ENCODE data around the gene CLPTM1. TPM values are rescaled to one million over a fixed set of nuclear protein-coding genes. Genes with fewer than 3 reads are reported as not detected.

Gene CLPTM1
- total RNA-seq, 1 experiment from 2014 or later, result 82.0 TPM

- Histone ChIP-seq H4K5ac (ENCODE audit: insufficient read length, low read depth, low read length) (no peak overlapping the region), H2BK20ac (ENCODE audit: low read depth, low read length, poor library complexity, severe bottlenecking) (no peak overlapping the region), H4K8ac (replicated peaks; ENCODE audit: insufficient read length, low read depth, low read length) (no peak overlapping the region), H3K4me2 (ENCODE audit: insufficient read depth, insufficient read length, low read length) (no peak overlapping the region), H3K18ac (ENCODE audit: insufficient read length, low read depth, low read length) (no peak overlapping the region), H3K9me3 (ENCODE audit: control insufficient read depth, low read depth, low read length) (no peaks in the 10 kb centered on the region), H3K79me2 (ENCODE audit: insufficient read depth, low read length) (no peaks in the 10 kb centered on the region), H3K4ac (ENCODE audit: low read depth, low read length) (no peak overlapping the region), H3K4me1 (ENCODE audit: insufficient read depth, low read length) (no peaks in the 10 kb centered on the region), H2BK12ac (ENCODE audit: insufficient read length, low read depth, low read length) (no peak overlapping the region), H2AFZ (ENCODE audit: low read length) (no peak overlapping the region), H3K56ac (ENCODE audit: insufficient read length, low read depth, low read length) (no peak overlapping the region), H3T11ph (ENCODE audit: low read length) (no peak overlapping the region), H2BK15ac (ENCODE audit: low read depth, low read length) (no peak overlapping the region), H3K27ac (ENCODE audit: insufficient read length, low read depth, low read length) (no peak overlapping the region), H2BK120ac (ENCODE audit: low read depth, low read length, poor library complexity, severe bottlenecking) (no peak overlapping the region), H3K27me3 (ENCODE audit: insufficient read depth, low read length) (no peaks in the 10 kb centered on the region), H3K23me2 (ENCODE audit: insufficient read length, low read depth, low read length, poor library complexity, severe bottlenecking) (no peaks in the 10 kb centered on the region), H3K9ac (ENCODE audit: extremely low read depth, insufficient read length, low read length) (no peak overlapping the region), H2BK5ac (ENCODE audit: insufficient read length, low read length) (no peak overlapping the region), H4K91ac (ENCODE audit: insufficient read length, low read depth, low read length) (no peak overlapping the region), H2AK5ac (ENCODE audit: insufficient read length, low read length) (no peak overlapping the region), H4K20me1 (ENCODE audit: control insufficient read depth, insufficient read depth, insufficient read length) (no peaks in the 10 kb centered on the region), H3K23ac (ENCODE audit: insufficient read length, low read depth, low read length) (no peak overlapping the region), H3K79me1 (ENCODE audit: insufficient read depth, low read depth, low read length, poor library complexity, severe bottlenecking) (no peaks in the 10 kb centered on the region), H3K14ac (ENCODE audit: insufficient read depth, low read length) (no peak overlapping the region)
- DNase-seq, result no peak
- H3K4me3 Mint-ChIP-seq, result no peak overlapping the region
- 0 out of 7 replicates have a peak overlapping the region, but pooled peaks of 1 of the 3 experiments have one; percentile 39 for H3K27ac Mint-ChIP-seq
- peaks cover 7 to 9% of the 10 kb centered on the region in 2 experiments for H3K4me1 Mint-ChIP-seq
- no peaks in the 10 kb centered on the region for H3K27me3 Mint-ChIP-seq (ENCODE audit: low read depth)
- peaks cover 0 to 8% (median 4%) of the 10 kb centered on the region in 3 experiments; a peak in 3 of 7 replicates for H3K36me3 Mint-ChIP-seq (ENCODE audit: insufficient read depth in 1 of 3, low read depth in 3 of 3)
- WGBS (ENCODE audit: extremely low coverage, insufficient read length, low lambda C conversion rate), result no CpG with 5 or more reads among the region's 2 CpGs
- H3K9me3 Mint-ChIP-seq, result no peaks in the 10 kb centered on the region
- TF ChIP-seq CTCF (conservative IDR thresholded peaks at IDR 0.05), result no peak
Observed at GRCh38 chr19:45019187-45019586, 64.0 kb downstream of the CLPTM1 start.
